NCI-H2107 (cell line): ENCODE results near the gene NKAIN4.

ENCODE experiments used
- DNase-seq: peaks from one replicate; lab custom pipeline; 2025; lab: John Stamatoyannopoulos, UW

Gene NKAIN4

DNA sequence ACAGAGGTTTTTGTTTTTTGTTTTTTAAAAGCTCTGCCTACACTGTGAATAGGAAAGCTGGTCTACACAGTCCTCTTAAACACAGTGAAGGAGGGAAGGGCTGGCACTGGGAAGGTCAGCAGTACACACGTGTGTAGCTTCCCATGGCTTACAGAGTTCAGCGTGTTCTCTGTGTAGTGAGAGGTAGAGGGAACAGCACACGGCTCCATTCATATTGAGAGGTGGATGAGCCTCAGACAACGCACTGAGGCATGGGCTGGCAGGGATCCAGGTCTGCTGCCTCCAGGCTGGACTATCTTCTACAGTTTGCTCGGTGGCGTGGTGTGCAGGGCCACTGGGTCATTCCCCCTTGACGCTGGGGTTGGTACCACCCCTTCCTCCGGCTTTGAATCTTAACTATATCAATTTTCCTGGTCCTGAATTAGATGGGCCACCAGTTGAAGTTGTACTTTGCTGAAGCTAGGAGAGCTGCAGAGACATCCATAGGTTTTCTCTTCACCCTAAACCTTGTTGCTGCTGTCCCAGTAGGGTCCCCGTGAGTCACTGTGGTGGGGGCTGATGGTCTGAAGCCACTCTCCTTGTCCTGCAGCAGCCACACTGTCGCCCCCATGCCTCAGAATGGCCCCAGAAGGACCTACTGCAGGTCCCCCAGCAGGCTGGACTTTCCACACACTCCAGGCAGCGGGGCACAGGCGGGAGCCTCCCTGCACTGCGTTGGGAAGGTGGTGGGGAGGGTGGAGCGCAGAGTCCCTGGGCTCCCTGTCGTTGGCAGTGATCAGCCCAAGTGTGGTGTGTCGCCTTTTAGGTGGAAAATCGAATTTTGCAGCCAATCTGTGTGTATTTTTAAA is 20.3 kb upstream of the NKAIN4 start:
- no peak for DNase-seq

DNA sequence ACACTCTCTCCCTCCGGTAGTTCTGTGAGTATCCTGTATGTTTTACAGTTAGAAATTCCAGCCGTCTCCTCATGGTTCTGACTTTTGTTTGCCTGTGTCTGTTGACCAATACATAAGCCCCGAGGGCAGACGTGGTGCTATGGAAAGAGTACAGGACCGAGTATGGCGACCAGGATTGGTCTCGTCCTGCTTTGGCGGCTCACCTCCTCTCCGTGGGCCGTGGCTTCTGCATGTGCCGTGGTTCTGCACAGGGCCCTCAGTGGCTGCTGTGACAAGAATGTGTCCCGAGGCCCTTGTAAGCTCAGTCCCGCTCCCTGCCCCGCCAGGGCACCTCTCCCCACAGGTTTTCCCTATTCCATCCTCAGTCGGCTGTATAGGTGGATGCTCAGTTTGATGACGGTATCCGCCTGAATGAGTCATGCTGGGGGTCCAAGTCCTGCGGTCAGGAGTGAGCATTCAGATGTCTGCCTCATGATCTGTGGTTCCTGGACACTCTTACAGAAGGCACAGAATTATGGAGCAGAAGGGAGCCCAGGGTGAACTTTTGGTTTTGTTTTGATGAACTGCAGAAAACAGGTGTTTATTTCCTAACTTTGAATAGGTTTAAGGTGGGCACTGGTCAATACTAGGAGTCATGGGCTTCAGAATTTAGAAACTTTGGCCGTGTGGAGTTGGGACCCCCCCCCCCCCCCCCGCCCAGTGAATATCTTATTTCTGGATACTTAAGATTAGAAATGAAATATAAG is 19.5 kb upstream of the NKAIN4 start:
- no peak for DNase-seq

DNA sequence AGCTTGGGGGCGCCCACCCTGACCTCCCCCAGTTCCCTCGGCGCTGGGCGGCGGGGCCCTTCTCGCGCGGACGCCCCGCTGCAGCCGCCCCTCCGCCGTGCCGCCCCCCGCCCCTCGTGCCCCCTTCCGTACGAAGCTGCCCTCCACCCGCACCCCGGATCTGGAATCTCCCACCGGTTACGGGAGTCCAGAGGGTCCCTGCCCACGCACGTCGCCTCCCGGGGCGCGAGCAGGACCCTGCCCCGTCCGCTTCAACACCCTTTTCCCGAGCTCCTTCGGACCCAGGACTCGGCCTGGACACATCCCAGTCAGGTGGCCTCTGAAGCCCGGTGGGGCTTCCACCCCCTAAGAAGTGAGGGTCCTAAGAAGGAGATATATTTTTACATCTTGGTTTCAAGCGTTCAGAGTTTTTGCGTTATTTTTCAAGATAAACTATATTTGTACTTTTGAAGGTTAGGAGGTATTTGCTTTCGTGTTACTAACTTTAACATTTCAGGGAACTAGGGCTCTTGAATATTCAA is 18.9 kb upstream of the NKAIN4 start:
- no peak for DNase-seq

DNA sequence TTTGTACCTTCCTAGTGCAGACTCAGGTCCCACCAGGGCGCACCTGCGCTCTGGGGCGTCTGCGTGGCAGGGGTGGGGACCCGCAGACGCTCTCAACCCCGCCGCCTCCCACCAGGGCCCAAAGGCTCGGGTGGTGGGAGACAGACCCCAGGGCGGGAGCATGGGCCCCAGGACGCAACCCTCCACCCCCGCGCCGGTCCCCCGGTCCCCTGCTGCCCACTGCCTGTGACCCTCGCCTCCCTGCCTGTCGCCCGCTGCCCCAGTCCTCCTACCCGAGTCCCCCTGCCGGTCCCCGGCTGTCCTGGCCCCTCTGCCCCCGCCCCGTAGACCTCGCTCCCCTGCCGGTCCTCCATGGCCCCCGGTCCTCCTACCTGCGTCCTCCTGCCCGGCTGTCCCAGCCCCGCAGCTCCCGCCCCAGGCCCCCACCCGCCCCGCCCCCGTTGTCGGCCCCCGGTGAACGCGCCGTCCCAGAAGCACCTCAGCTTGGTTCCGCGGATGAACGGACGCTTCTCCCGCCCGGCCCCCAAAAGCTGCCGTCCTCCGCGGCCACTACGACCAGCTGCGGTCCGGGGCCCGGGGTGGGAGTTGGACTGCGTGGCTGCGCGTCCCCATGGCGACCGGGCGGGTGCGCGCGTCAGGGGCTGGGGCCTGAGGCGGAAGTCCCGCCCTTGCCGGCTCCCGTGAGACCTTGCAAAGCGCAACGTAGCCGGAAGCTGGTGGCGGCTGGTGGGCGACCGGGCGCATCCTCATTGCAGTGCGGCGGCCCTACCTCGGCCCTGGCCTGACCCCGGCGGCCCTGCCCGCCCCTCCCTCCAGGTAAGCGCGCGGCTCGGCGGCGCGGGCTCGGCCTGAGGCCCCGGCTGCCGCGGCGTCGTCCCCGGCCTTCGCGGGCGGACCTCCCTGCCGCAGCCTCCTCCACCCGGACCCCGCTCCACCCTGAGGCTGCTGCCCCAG is 18.1 kb upstream of the NKAIN4 start, which contains the start of gene ARFGAP1:
Gene ARFGAP1, plus strand, starts transcription at position 709 of the 954 bp plus-strand sequence. CDS start 2,768 bp downstream, outside the sequence.
- peak; percentile 74 for DNase-seq

DNA sequence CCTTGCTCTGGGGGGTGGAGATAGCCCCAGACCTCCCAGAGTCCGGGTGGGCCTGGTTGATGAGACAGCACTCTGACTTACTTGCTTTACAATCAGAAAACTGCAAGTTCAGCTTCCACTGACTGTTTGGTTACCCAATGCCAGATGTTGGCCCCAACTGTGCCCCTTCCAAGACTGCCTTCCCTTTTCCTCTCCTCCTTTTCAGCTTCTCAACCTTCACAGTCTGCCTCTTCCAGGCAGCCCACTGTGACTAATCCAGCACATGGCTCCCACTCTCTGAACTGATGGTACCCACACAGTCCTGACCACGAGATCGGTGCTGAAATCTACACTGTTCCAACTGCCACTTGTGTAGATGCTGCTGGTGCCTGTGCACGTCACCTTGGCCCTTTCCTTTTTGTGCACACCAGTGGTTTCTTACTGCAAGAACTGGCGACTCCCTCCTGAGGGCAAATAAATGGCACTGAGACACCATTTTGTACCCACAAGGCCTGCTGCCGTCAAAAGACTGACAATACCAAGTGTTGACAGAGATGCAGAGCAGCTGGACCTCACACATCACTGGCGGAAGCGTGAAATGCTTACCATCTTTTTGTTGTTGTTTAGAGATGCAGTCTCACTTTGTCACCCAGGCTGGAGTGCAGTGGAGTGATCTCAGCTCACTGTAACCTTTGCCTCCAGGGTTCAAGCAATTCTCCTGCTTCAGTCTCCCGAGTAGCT is 16.5 kb upstream of the NKAIN4 start:
- no peak for DNase-seq

DNA sequence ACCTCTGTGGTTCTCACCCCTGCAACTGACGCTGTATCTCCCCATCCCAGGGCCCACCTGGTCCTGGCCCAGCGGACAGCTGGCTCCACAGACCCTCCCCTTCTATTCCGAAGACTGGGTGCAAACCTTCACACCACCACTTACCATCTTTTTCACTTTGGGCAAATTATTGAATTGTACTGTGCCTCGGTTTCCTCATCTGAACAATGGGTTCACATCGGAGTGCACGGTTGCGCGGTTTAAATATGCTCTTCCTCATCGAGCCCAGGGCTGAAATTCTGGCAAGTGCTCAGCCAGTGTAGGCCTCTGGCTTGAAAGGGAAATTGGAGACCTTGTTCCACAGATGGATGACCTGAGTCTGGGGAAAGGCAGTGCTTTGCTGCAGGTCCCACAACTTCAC is 15.5 kb upstream of the NKAIN4 start:
- DNase-seq = no peak

DNA sequence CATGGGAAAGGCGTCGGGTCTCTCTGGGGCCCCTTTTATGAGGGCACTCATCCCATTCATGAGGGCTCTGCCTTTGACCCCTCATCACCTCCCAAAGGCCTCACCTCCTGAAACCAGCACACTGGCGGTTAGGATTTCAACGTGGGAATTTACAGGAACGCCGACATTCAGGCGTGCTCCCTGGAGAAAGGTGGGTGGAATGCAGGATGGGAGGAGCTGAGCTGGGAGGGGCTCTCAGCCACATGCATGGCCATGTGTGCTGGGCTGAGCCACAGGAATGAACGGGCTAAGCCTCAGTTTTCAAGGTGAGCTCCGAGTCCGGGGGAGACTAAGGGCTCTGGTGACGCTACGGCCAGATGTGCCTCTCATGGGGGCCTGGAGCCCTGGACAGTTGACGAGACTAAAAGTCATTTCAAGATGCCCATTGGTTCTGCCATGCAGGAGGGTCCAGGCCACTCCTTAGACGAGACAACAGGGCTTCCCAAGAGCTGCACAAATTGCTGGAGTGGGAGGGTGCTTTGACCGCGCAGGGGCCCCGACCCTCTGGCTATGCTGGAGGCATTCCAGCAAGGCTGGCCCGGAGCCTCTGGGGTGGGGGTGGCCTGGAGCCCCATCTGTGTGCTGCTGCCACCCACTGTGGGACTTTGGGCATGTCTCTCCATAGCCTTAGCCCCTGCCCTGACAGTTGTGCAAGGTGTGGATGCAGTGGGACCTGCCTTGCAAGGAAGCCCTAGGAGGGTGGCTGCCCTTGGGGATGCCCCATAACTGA is 14.6 kb upstream of the NKAIN4 start:
- no peak for DNase-seq

DNA sequence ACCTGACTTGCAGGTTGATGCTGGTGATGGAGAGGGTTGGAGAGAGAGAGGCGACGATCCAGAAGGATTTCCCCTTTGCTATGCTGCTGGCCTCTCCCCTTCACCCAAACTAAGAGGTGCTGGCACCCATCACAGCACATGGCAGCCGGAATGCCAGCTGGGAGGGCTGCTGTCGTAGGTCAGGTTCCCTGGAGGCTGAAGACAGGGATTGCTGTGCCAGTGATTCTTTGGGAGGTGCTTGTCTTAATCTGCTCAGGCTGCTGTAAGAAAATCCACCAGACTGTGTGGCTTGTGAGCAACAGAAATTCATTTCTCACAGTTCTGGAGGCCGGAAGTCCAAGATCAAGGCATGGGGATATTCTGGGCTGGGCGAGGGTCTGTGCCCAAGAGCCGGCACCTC is 14.0 kb upstream of the NKAIN4 start:
- no peak for DNase-seq

DNA sequence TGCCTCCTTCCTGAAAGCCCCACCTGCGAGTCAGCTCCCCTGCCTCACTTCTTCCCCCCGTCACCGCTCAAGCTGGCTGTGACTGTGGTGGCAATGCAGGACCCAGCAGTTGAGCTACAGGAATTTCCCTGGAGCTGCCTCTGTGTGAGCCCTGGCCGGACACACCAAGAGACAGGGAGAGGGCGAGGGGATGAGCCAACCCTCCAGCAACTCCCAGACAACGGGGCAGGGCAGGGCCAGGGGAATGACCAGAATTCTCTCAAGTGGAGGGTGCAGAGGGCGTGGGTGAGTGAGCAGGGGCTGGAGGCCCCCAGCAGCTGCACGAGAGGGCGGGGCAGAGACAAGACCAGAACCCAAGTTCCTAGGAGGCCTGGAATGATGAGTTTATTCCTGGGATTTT is 13.4 kb upstream of the NKAIN4 start:
- no peak for DNase-seq

DNA sequence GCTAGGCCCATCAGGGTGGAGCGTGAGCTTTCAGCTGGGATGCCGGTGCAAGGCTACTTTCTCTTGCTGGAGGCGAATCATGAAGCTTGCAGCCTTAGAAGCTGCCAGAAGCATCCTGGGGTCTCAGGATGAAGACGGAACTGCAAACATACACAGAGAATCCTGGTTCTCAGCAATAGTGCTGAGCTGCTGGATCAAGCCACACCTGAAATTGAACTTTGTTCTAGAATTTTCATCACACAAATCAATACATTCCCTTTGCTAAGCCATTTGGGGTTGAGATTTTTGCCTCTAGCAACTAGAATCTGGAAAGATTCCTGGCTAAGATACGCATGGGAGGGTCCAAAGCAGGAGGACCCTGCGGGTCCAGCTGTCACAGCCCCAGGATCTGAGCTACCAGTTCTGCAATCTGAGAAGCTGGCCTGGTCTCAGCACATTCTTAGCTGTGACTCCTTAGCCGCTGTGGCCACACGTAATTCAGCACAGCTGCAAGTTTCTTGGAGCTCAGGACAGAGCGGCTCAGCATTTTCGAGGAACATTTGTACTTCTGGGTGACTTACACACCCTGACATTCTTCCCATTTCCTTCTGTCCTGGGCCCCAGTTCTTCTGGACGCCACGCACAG is 11.7 kb upstream of the NKAIN4 start:
- no peak for DNase-seq

DNA sequence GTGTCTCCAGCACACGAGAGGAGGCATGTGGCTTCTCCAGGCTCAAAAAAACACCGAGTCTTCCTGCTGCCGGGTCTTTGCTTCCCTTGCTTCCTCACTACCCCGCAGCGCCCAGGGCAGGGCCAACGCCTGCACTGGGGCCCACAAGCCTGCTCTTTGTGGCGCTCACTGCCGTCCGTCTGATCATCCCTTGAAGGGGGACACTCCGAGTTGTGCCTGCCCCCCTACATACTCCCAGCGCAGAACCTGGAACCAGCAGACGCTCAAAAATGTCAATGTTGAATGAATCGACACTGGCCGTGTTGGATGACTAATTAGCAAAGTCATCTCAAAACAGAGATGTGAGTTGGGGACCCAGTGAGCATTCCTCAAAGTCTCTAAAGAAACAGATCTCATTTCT is 10.3 kb upstream of the NKAIN4 start:
- no peak for DNase-seq

DNA sequence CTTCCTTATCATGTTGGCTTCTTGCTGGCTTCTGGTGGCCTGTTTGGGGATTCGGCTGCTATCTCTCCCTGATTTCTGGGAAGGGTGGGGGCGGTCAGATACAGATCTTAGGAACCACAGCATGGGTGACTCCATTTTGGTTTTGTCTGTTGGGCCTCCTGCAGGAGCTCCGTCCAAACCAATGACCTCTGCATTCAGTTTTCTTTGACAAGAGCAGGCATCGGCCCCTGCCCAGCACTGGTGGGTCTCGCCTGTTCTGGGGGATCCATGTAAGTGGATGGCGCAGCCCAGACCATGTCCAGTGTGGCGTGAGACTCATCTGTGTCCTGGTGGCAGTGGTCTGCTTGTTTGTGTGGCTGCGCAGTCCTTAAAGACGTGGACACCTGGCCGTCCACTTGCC is 9.7 kb upstream of the NKAIN4 start:
- no peak for DNase-seq

DNA sequence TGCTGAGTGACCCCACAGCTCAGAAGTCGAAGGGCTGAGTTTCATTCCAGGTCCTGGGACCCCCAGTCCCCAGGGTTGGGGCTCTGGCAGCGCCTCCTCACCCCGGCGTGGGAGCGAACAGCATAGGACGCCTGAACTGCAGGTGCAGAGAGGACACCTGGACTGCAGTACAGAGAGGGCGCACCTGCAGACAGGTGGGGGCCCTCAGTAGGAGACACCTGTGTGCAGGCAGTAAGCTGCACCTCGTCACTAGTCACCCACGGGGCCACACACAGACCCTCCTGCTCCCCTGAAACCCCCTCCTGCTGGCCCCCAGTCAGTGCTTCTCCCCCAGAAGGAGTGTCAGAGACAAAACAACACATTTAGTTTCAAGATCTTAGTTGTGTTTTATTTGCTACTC is 8.6 kb upstream of the NKAIN4 start:
- DNase-seq = no peak

DNA sequence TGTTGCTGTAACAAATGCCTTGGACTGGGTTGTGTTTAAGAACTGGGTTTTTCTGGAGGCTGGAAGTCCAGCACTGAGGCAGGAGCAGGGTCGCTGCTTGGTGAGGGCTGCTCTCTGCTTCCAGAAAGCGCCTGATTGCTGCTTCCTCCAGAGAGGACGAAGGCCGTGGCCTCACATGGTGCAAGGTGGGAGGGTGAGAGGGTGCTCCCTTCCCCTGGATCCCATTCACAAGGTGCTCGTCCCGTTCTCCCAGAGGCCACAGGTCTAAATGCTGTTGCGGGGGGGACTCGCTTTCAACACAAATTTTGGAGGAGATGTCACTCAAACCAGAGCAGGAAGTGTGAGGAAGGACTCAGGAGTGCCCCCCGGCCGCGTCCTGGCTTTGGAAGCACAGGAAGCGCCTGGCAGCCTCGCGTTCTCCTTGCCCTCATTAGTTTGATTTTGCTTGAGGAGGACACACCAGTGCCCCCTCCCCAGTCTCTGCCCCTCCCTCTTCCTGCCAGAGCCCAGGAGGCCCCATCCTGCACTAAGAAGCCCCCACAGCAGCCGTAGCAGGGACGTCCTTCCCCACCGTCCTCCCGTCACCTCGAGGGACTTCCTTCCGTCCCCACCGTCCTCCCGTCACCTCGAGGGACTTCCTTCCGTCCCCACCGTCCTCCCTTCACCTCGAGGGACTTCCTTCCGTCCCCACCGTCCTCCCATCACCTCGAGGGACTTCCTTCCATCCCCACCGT is 7.7 kb upstream of the NKAIN4 start:
- DNase-seq = no peak

DNA sequence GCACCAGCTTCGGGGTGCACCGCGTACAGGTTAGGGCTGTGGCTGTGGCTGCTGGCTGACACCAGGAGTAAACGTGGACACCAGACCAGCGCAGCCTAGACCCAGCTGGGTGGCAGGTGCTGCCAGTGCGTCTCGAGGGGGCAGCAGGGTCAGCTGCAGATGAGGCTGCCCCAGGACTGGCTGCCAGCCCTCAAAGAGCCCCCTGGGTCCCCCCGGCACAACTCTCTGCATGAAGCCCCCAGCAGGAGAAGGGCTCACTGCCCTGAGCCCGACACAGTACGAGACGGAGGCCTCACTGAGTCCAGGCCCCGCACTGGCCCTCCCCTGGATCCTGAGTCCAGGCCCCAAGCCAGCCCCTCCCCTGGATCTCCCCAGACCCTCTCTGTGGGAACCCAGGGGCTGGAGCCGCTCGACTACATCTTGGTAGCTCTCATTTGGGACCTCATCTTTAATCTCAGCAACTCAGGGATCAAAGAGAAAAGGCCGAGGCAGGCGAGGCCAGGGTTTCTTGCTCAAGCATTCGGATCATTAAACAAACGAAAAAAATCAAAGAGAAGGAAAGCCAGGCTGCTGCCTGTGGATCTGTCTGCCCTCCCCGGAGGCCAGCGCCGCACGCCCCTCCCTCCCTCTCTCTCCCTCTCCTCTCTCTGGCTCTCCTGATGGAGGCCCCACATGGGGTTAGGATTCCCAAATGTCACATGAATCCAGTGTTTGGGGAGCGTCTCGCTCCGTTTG is 7.0 kb upstream of the NKAIN4 start:
- DNase-seq = no peak

DNA sequence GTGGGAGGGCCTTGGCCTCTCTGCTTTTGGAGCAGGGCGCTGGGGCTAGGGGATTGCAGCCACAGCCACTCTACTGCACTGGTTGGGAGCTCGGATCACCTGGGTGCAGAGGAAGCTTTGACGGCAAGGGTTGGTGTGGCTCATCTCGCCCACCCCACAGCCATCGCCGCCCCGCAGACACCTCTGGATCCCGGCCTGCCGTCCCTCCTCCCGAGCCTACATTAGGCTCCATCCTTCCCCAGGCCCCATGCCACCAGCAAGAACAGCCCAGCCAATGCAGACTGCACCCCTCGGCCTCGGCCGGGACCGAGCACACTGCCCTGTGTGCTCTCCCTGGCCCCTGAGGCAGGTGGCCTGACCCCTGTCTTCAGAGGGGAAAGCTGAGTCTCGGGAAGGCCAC is 6.3 kb upstream of the NKAIN4 start:
- DNase-seq = no peak

DNA sequence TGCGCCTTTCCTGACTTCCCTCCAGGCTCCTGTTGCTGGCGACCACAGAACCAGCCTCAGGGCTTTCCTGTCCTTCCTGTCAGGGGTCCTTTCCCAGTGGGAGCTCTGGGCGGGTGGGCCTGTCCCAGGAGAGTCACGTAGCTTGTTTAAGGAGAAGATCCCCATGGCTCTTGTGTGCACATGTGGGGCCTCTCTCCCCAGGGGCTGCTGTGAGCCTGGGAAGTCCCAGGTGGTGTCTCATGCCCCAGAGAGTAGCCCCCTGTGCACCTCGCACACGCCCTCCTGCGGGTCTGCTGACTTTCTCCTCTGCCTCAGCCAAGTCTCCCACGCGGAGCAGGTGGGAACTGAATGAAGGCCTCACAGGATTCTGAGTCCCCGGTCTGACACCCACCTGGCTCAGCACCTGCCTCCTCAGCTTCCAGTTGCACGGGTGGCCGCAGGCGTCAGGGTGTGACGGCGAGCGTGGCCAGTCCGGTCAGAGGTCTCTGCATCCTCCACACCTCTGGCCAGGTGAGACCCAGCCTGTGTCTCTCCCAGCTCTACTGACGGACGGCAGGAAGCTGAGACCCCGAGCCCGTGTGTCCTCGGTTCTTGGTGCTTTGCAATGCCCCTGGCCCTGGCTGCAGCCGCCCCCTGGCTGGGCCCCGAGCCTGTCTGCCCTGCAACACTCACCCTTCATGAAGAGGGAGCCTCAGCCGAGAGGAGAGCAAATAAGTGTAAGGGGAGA is 5.6 kb upstream of the NKAIN4 start:
- no peak for DNase-seq

DNA sequence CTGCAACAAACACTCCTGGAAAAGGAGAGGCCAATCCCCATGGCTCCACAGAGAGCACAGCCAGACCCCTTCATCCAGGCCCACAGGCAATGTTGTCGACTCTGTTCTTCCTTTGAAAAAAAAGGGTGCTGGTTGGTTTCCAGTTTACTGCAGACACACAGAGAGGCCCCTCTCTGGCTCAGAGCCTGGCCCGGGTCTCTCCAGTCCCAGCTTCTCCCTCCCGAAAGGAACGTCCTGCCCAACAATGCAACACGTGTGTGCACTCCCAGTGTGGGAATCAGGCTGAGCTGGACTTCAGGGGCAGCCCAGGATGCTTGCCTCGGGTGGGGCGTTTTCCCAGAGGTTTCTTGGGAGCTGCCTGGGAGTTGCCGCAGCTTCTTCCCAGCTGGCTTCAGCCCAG is 4.5 kb upstream of the NKAIN4 start:
- DNase-seq = no peak
